A673 (cell line): ENCODE measurements around the gene SERINC4. TPM values are rescaled to one million over a fixed set of nuclear protein-coding genes. Genes with fewer than 3 reads are reported as not detected.

ENCODE experiments used
- BruUV-seq: library from RNA; stranded (reverse); fragments of 400-500 nt; replicated peaks from 2 replicates; lab custom pipeline; 2021; lab: Mats Ljungman, UMichigan
- CTCF ChIA-PET: fragments of 300-600 bp; sonication (Branson Sonifier 250); formaldehyde crosslinking; loops from one replicate; lab custom pipeline; 2022; ENCODE audit warnings: antibody characterized with exemption; lab: Charles Lee
- POLR2A ChIA-PET: fragments of 300-600 bp; sonication (Branson Sonifier 250); formaldehyde crosslinking; loops from one replicate; lab custom pipeline; 2022; ENCODE audit warnings: antibody characterized with exemption; ENCODE audit not compliant: low non-redundant PET; lab: Charles Lee
- DNase-seq: peaks from one replicate; pipeline ENCODE4 v3.0.0-alpha.2; 2015; ENCODE audit warnings: low spot score
- H3K27ac ChIP-seq: fragments of 200-600 bp; sonication (generic); 2 replicates; pipeline ENCODE4 v1.5.1; 2016; ENCODE audit warnings: mixed run types, low read depth, mild to moderate bottlenecking, mixed read lengths, antibody characterized with exemption, low read length; ENCODE audit not compliant: poor library complexity, severe bottlenecking
- H3K27me3 ChIP-seq: fragments of 200-600 bp; sonication (generic); replicated peaks from 2 replicates; pipeline ENCODE4 v1.6.1; 2017; ENCODE audit warnings: mixed run types, low read depth, mild to moderate bottlenecking, mixed read lengths, antibody characterized with exemption, low read length; ENCODE audit not compliant: insufficient read depth, poor library complexity
- H3K36me3 ChIP-seq: fragments of 200-600 bp; sonication (generic); 2 replicates; pipeline ENCODE4 v1.6.1; 2016; ENCODE audit warnings: mixed run types, mild to moderate bottlenecking, mixed read lengths, antibody characterized with exemption, low read length; ENCODE audit not compliant: insufficient read depth, poor library complexity, severe bottlenecking
- H3K4me1 ChIP-seq: fragments of 200-600 bp; sonication (generic); 2 replicates; pipeline ENCODE4 v1.6.1; 2017; ENCODE audit warnings: mixed run types, mild to moderate bottlenecking, mixed read lengths, antibody characterized with exemption, low read length; ENCODE audit not compliant: insufficient read depth, poor library complexity, severe bottlenecking
- H3K4me3 ChIP-seq: fragments of 200-600 bp; sonication (generic); 2 replicates; pipeline ENCODE4 v1.5.1; 2016; ENCODE audit warnings: low read depth, mixed run types, mild to moderate bottlenecking, mixed read lengths, low read length; ENCODE audit not compliant: poor library complexity, severe bottlenecking
- H3K9me3 ChIP-seq: fragments of 200-600 bp; sonication (generic); 2 replicates; pipeline ENCODE4 v1.6.1; 2016; ENCODE audit warnings: mixed run types, low read depth, mild to moderate bottlenecking, mixed read lengths, antibody characterized with exemption, low read length; ENCODE audit not compliant: poor library complexity, severe bottlenecking
- EZH2 ChIP-seq: fragments of 200-600 bp; sonication (generic); IDR thresholded peaks from 2 replicates; pipeline ENCODE4 v1.6.1; 2017; ENCODE audit warnings: borderline replicate concordance, low read depth, mild to moderate bottlenecking, mixed read lengths, antibody characterized with exemption, low read length; ENCODE audit not compliant: poor library complexity, severe bottlenecking
- intact Hi-C: fragments of 100-400 bp; cut with micrococcal nuclease; formaldehyde crosslinking; loops from one replicate; pipeline ENCODE4 v1.10.0; 2022; ENCODE audit not compliant: unreplicated experiment
- total RNA-seq: library from RNA; stranded (reverse); gene quantifications from 2 replicates; pipeline ENCODE4 v1.2.3, GENCODE V29; 2021
- TF ChIP-seq, protein P1 (sequence below): fragments of 300-800, 200-600 bp; sonication (generic); conservative IDR thresholded peaks from 2 replicates; pipeline ENCODE4 v1.5.1; 2017; ENCODE audit warnings: low read depth, mild to moderate bottlenecking, antibody characterized with exemption, low read length, moderate library complexity, mixed read lengths

Gene SERINC4
- total RNA-seq, 1 experiment from 2014 or later, result not detected

- ChIA-PET POLR2A (no interaction called here), CTCF (no interaction called here)
- TF ChIP-seq, protein P1, sequence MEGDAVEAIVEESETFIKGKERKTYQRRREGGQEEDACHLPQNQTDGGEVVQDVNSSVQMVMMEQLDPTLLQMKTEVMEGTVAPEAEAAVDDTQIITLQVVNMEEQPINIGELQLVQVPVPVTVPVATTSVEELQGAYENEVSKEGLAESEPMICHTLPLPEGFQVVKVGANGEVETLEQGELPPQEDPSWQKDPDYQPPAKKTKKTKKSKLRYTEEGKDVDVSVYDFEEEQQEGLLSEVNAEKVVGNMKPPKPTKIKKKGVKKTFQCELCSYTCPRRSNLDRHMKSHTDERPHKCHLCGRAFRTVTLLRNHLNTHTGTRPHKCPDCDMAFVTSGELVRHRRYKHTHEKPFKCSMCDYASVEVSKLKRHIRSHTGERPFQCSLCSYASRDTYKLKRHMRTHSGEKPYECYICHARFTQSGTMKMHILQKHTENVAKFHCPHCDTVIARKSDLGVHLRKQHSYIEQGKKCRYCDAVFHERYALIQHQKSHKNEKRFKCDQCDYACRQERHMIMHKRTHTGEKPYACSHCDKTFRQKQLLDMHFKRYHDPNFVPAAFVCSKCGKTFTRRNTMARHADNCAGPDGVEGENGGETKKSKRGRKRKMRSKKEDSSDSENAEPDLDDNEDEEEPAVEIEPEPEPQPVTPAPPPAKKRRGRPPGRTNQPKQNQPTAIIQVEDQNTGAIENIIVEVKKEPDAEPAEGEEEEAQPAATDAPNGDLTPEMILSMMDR, result peak; percentile 88
- TF ChIP-seq EZH2, result no peak
- Histone ChIP-seq H3K36me3 (peaks cover 86% of the 10 kb centered on the region), H3K4me3 (no peak overlapping the region), H3K4me1 (no peaks in the 10 kb centered on the region), H3K27me3 (no peaks in the 10 kb centered on the region), H3K27ac (no peak overlapping the region), H3K9me3 (no peaks in the 10 kb centered on the region)
- peak; percentile 76 for DNase-seq
- no TSS peak for BruUV-seq
- intact Hi-C loops, result no loop called here
These were observed 30.3 kb downstream of the SERINC4 start for GRCh38 chr15:43769584-43770228.

- no peak for DNase-seq
- peaks cover 95% of the 10 kb centered on the region for H3K36me3 ChIP-seq
- H3K27me3 ChIP-seq, result no peaks in the 10 kb centered on the region
- no peak overlapping the region for H3K4me3 ChIP-seq
- TF ChIP-seq, protein P1, result no peak
- no peak for TF ChIP-seq EZH2
- ChIA-PET CTCF (no interaction called here), POLR2A (no interaction called here)
- H3K9me3 ChIP-seq, result no peaks in the 10 kb centered on the region
- no peaks in the 10 kb centered on the region for H3K4me1 ChIP-seq
- H3K27ac ChIP-seq, result no peak overlapping the region
- BruUV-seq, result no TSS peak
- intact Hi-C loops, result no loop called here
These were observed 36.1 kb downstream of the SERINC4 start for GRCh38 chr15:43763819-43764446.

- Histone ChIP-seq H3K27ac (no peak overlapping the region), H3K27me3 (no peaks in the 10 kb centered on the region), H3K4me1 (no peaks in the 10 kb centered on the region), H3K9me3 (no peaks in the 10 kb centered on the region), H3K36me3 (peaks cover 90% of the 10 kb centered on the region), H3K4me3 (no peak overlapping the region)
- TF ChIP-seq, protein P1, result no peak
- ChIA-PET POLR2A (no interaction called here), CTCF (no interaction called here)
- intact Hi-C loops, result no loop called here
- no TSS peak for BruUV-seq
- no peak for DNase-seq
These were observed 37.2 kb downstream of the SERINC4 start for GRCh38 chr15:43762824-43763223.
